GM12878 (cell line): ENCODE data around the gene TNFAIP8L1. TPM values are rescaled to one million over a fixed set of nuclear protein-coding genes. Genes with fewer than 3 reads are reported as not detected.

Experiments
- ATAC-seq: fragments of 200-7000 bp; cut with Tn5 transposase; 3 replicates; pipeline ENCODE4 v1.9.1; 2020; ENCODE audit warnings: mild to moderate bottlenecking, moderate library complexity
- BruUV-seq: library from RNA; stranded (reverse); fragments of 400-500 nt; replicated peaks from 2 replicates; lab custom pipeline; 2021; lab: Mats Ljungman, UMichigan
- CTCF ChIA-PET: fragments of 300-600 bp; sonication (Branson Sonifier 250); formaldehyde crosslinking; extraction: SDS; loops from one replicate; lab custom pipeline; 2021; ENCODE audit warnings: inconsistent platforms; lab: Yijun Ruan, JAX
- POLR2A ChIA-PET: fragments of 350-600 bp; formaldehyde crosslinking; extraction: SDS; loops from one replicate; lab custom pipeline; 2021; ENCODE audit warnings: inconsistent platforms; lab: Charles Lee
- RAD21 ChIA-PET: fragments of 300-600 bp; sonication (Branson Sonifier 250); formaldehyde crosslinking; loops from one replicate; lab custom pipeline; 2023; ENCODE audit warnings: antibody characterized with exemption; ENCODE audit not compliant: unreplicated experiment; lab: Charles Lee
- SMC1A ChIA-PET: fragments of 300-600 bp; sonication (Branson Sonifier 250); formaldehyde crosslinking; loops from one replicate; lab custom pipeline; 2023; ENCODE audit not compliant: unreplicated experiment, uncharacterized antibody; lab: Charles Lee
- DNase-seq: peaks from one replicate; pipeline ENCODE4 v3.0.0-alpha.2; 2011; ENCODE audit warnings: low read depth, low spot score
- FAIRE-seq: peaks from 3 replicates; lab custom pipeline; 2011; peaks lifted over from hg19 to GRCh38; lab: Jason Lieb, UNC
- H2AFZ ChIP-seq: 2 replicates; pipeline ENCODE4 v1.6.0; 2011; ENCODE audit warnings: low read depth, low read length, control low read depth; ENCODE audit not compliant: control insufficient read depth
- H3K27ac ChIP-seq: 2 replicates; pipeline ENCODE4 v1.5.1; 2011; ENCODE audit warnings: control low read depth; ENCODE audit not compliant: control insufficient read depth, insufficient read depth
- H3K27me3 ChIP-seq, 2 experiments: replicated peaks in 1 of 2; 2 replicates each; pipeline versions ENCODE4 v1.6.0 to v1.6.1; 2011; ENCODE audit warnings: low read length in 1 of 2; ENCODE audit not compliant: control insufficient read depth in 2 of 2, insufficient read depth in 2 of 2
- H3K36me3 ChIP-seq, 2 experiments: 2 replicates each; pipeline ENCODE4 v1.5.1; 2011; ENCODE audit warnings: low read length in 1 of 2; ENCODE audit not compliant: control insufficient read depth in 2 of 2, insufficient read depth in 2 of 2
- H3K4me1 ChIP-seq: 2 replicates; pipeline ENCODE4 v1.6.1; 2011; ENCODE audit warnings: mild to moderate bottlenecking, low read length, moderate library complexity, mixed read lengths; ENCODE audit not compliant: control insufficient read depth, insufficient read depth
- H3K4me2 ChIP-seq: 2 replicates; pipeline ENCODE4 v1.6.0; 2011; ENCODE audit warnings: control low read depth; ENCODE audit not compliant: control insufficient read depth, insufficient read depth
- H3K4me3 ChIP-seq: fragments of 200-600 bp; sonication (generic); 2 replicates; pipeline ENCODE4 v1.5.1; 2016
- H3K79me2 ChIP-seq: 2 replicates; pipeline ENCODE4 v1.6.0; 2011; ENCODE audit warnings: low read length; ENCODE audit not compliant: control insufficient read depth, insufficient read depth
- H3K9ac ChIP-seq: 2 replicates; pipeline ENCODE4 v1.8.0; 2011; ENCODE audit warnings: low read length, control low read depth, mixed read lengths; ENCODE audit not compliant: control insufficient read depth, insufficient read depth
- H3K9me3 ChIP-seq: replicated peaks from 3 replicates; pipeline ENCODE4 v1.5.1; 2011; ENCODE audit warnings: mild to moderate bottlenecking, low read length; ENCODE audit not compliant: control insufficient read depth, insufficient read depth
- H4K20me1 ChIP-seq: 2 replicates; pipeline ENCODE4 v1.6.0; 2011; ENCODE audit not compliant: control insufficient read depth, insufficient read depth
- CEBPZ ChIP-seq: fragments of 150-350 bp; IDR thresholded peaks from 2 replicates; pipeline ENCODE4 v1.6.1; 2016; ENCODE audit warnings: low read depth, low read length
- EZH2 ChIP-seq: IDR thresholded peaks from 2 replicates; pipeline ENCODE4 v1.6.1; 2012; ENCODE audit warnings: low read depth, mild to moderate bottlenecking, control low read depth, inconsistent platforms, low read length, borderline replicate concordance; ENCODE audit not compliant: control insufficient read depth
- KDM1A ChIP-seq: fragments of 200-600 bp; sonication (generic); IDR thresholded peaks from 2 replicates; pipeline ENCODE4 v1.6.1; 2016; ENCODE audit warnings: borderline replicate concordance
- MLLT1 ChIP-seq: fragments of 450-650 bp; IDR thresholded peaks from 2 replicates; pipeline ENCODE4 v1.6.1; 2016; ENCODE audit warnings: mild to moderate bottlenecking
- NFXL1 ChIP-seq: fragments of 450-650 bp; IDR thresholded peaks from 2 replicates; pipeline ENCODE4 v1.6.1; 2017; ENCODE audit warnings: antibody characterized with exemption, mild to moderate bottlenecking, borderline replicate concordance
- PML ChIP-seq: IDR thresholded peaks from 2 replicates; pipeline ENCODE4 v1.6.1; 2012; ENCODE audit warnings: low read length, inconsistent platforms
- POLR2AphosphoS2 ChIP-seq: IDR thresholded peaks from 2 replicates; pipeline ENCODE4 v1.6.1; 2011; ENCODE audit warnings: low read depth, mild to moderate bottlenecking, low read length, improper control_type of control experiment, moderate library complexity
- RAD51 ChIP-seq: fragments of 450-650 bp; IDR thresholded peaks from 2 replicates; pipeline ENCODE4 v1.6.1; 2016; ENCODE audit warnings: moderate library complexity, mild to moderate bottlenecking, inconsistent platforms
- RB1 ChIP-seq: fragments of 450-650 bp; formaldehyde crosslinking; IDR thresholded peaks from 2 replicates; pipeline ENCODE4 v1.6.1; 2017; ENCODE audit warnings: mild to moderate bottlenecking, borderline replicate concordance
- RCOR1 ChIP-seq: conservative IDR thresholded peaks from 2 replicates; pipeline ENCODE4 v1.6.1; 2012; ENCODE audit warnings: low read depth, low read length, improper control_type of control experiment
- SMAD1 ChIP-seq: fragments of 450-650 bp; IDR thresholded peaks from 2 replicates; pipeline ENCODE4 v1.6.1; 2018; ENCODE audit warnings: mild to moderate bottlenecking, low read depth; ENCODE audit not compliant: partially characterized antibody
- STAT3 ChIP-seq: IDR thresholded peaks from 2 replicates; pipeline ENCODE4 v1.6.1; 2011; ENCODE audit warnings: low read depth, low read length, improper control_type of control experiment
- TARDBP ChIP-seq: IDR thresholded peaks from 2 replicates; pipeline ENCODE4 v1.6.1; 2016; ENCODE audit warnings: borderline replicate concordance
- TCF12 ChIP-seq: IDR thresholded peaks from 2 replicates; pipeline ENCODE4 v1.6.1; 2011; ENCODE audit warnings: low read depth, mild to moderate bottlenecking, low read length
- WRNIP1 ChIP-seq: IDR thresholded peaks from 2 replicates; pipeline ENCODE4 v1.6.1; 2011; ENCODE audit warnings: low read depth, low read length, improper control_type of control experiment, borderline replicate concordance
- ZNF24 ChIP-seq: fragments of 450-650 bp; IDR thresholded peaks from 2 replicates; pipeline ENCODE4 v1.6.1; 2017; ENCODE audit warnings: antibody characterized with exemption, mild to moderate bottlenecking
- ZZZ3 ChIP-seq: IDR thresholded peaks from 2 replicates; pipeline ENCODE4 v1.6.1; 2011; ENCODE audit warnings: low read depth; ENCODE audit not compliant: control insufficient read depth, insufficient read length
- WGBS: methylation state at CpG from one replicate; pipeline ENCODE4 v1.1.6; 2016; ENCODE audit warnings: low lambda C conversion rate; ENCODE audit not compliant: insufficient replicate concordance, insufficient coverage; ENCODE audit errors: missing lambda C conversion rate; 5-methylcytosine and 5-hydroxymethylcytosine counted together
- in situ Hi-C: fragments of 300-500 bp; cut with MboI; formaldehyde crosslinking; loops from 9 replicates; pipeline ENCODE4 v1.14.3; 2018; ENCODE audit warnings: mixed read lengths
- intact Hi-C: fragments of 100-400 bp; cut with micrococcal nuclease; formaldehyde crosslinking; loops from one replicate; pipeline ENCODE4 v1.14.2; 2022; ENCODE audit not compliant: unreplicated experiment
- polyA plus RNA-seq, 11 experiments: library from polyadenylated mRNA; depleted of rRNA in 4 of 11; unstranded in 6 of 11; stranded (reverse) in 5 of 11; fragments of >200 nt; fragmentation: Nextera tagmentation in 4 of 11; fragmentation: Illumina TruSeq in 1 of 11; extraction: Ambion mirVana in 4 of 11; extraction: Trizol in 1 of 11; gene quantifications; 1 replicate in 1 of 11; 2 replicates in 10 of 11; pipeline versions ENCODE4 v1.2.1 to v1.2.3, GENCODE V29; 2011 to 2016; ENCODE audit warnings: inconsistent platforms in 2 of 11, missing spikeins in 2 of 11, low read depth in 1 of 11
- total RNA-seq, 4 experiments: library from RNA; depleted of rRNA in 3 of 4; stranded (reverse); fragments of >200 nt in 3 of 4; fragmentation: Illumina TruSeq in 1 of 4; extraction: Trizol in 1 of 4; gene quantifications; 2 replicates each; pipeline versions ENCODE4 v1.2.1 to v1.2.3, GENCODE V29; 2013 to 2021

Gene TNFAIP8L1
- total and polyA plus RNA-seq, 10 of the 15 experiments (the other 5 are each of a cell fraction or from before 2014, with no cell fraction given): 0.93 to 12.7 (median 8.6) TPM

- intact Hi-C loops: loop anchor here (1.0 to 2.0 kb wide), 2 partner anchors 47 to 60 kb away; no protein-coding TSS in a partner anchor
- Histone ChIP-seq H2AFZ (peak overlapping the region; percentile 88), H3K4me2 (peak overlapping the region; percentile 89; the same call in 1 of the 2 replicates), H3K9me3 (no peaks in the 10 kb centered on the region), H3K4me3 (0 out of 2 replicates have a peak overlapping the region, but pooled peaks have one; percentile 33), H3K9ac (peak overlapping the region; percentile 48; the same call in 1 of the 2 replicates), H4K20me1 (no peaks in the 10 kb centered on the region), H3K27me3 (no peaks in the 10 kb centered on the region), H3K4me1 (peaks cover 14% of the 10 kb centered on the region), H3K36me3 (no peaks in the 10 kb centered on the region), H3K27ac (no peak overlapping the region), H3K79me2 (peaks cover 19% of the 10 kb centered on the region)
- ATAC-seq: no peak
- in situ Hi-C loops: loop anchor here (5.0 kb wide), 1 partner anchor 59 kb away; no protein-coding TSS in a partner anchor
- no peak for FAIRE-seq
- no TSS peak for BruUV-seq
- ChIA-PET POLR2A (no interaction called here), RAD21 (interaction anchor here (0.6 to 2.2 kb wide), 6 partner anchors 47 to 648 kb away, joined by 3 to 16 read pairs (median 6); partner anchors contain the start of gene FEM1A), SMC1A (interaction anchor here (0.6 to 2.4 kb wide), 7 partner anchors 40 to 89 kb away, joined by 3 to 13 read pairs (median 4); no protein-coding TSS in a partner anchor), CTCF (interaction anchor here (0.8 to 3.4 kb wide), 27 partner anchors 9 to 233 kb away, joined by 3 to 94 read pairs (median 7); partner anchors contain the start of genes FEM1A, PLIN5 and SEMA6B)
- DNase-seq: no peak
- 80% methylated on average over 8 of the region's 8 CpGs for WGBS
- TF ChIP-seq TCF12 (no peak), CEBPZ (no peak), POLR2AphosphoS2 (no peak), ZZZ3 (no peak), RAD51 (no peak), ZNF24 (no peak), TARDBP (no peak), RB1 (no peak), KDM1A (no peak), PML (no peak), NFXL1 (no peak), RCOR1 (no peak), EZH2 (no peak), WRNIP1 (no peak), SMAD1 (no peak), MLLT1 (no peak), STAT3 (no peak)
Measured at GRCh38 chr19:4636761-4637160, 2.6 kb upstream of the TNFAIP8L1 start.
